ENCODE results near the gene KHDC1.

- TF ChIP-seq CTCF (IDR thresholded peaks at IDR 0.05) (no peak), POLR2A (IDR thresholded peaks at IDR 0.05) (no peak)
These were observed 544 bp upstream of the KHDC1 start for GRCh38 chr6:73263570-73263909.

Data from lower leg skin (tissue), 3 donors.